ENCODE measurements around the gene ZDHHC14. TPM values are rescaled to one million over a fixed set of nuclear protein-coding genes. Genes with fewer than 3 reads are reported as not detected.

The ZDHHC14 gene
- total and polyA plus RNA-seq, 8 donors = 8.2 to 33.2 (median 25.8) TPM

DNA sequence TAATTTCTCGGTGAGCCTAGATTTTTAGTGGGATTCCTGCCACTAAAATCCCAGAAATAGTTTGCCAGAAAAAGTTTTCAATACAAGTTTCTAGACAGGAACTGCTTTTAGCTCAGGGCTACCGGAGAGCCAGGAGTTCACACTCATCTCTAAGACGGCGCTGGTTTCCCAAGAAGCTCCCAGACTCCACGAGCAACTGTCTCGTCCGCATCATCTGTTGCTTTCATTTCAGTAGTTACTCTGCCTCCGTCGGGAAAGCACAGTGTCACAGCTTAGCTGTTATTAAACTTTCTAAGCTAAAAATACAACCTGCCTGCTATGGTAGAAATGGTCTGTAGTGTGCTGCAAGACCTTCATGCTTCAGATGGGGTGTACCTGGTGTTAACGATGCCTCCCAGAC is 244.8 kb downstream of the ZDHHC14 start:
- ATAC-seq = peak; percentile 25
- H3K4me1 ChIP-seq = no peaks in the 10 kb centered on the region
- H3K36me3 ChIP-seq = no peaks in the 10 kb centered on the region
- H3K27ac ChIP-seq = no peak overlapping the region
- TF ChIP-seq, protein P1, sequence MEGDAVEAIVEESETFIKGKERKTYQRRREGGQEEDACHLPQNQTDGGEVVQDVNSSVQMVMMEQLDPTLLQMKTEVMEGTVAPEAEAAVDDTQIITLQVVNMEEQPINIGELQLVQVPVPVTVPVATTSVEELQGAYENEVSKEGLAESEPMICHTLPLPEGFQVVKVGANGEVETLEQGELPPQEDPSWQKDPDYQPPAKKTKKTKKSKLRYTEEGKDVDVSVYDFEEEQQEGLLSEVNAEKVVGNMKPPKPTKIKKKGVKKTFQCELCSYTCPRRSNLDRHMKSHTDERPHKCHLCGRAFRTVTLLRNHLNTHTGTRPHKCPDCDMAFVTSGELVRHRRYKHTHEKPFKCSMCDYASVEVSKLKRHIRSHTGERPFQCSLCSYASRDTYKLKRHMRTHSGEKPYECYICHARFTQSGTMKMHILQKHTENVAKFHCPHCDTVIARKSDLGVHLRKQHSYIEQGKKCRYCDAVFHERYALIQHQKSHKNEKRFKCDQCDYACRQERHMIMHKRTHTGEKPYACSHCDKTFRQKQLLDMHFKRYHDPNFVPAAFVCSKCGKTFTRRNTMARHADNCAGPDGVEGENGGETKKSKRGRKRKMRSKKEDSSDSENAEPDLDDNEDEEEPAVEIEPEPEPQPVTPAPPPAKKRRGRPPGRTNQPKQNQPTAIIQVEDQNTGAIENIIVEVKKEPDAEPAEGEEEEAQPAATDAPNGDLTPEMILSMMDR (IDR thresholded peaks at IDR 0.05) = no peak
- DNase-seq = no peak
- intact Hi-C loops (cut with DNase I) = no loop called here
- no peaks in the 10 kb centered on the region for H3K27me3 ChIP-seq
- H3K9me3 ChIP-seq = no peaks in the 10 kb centered on the region
- H3K4me3 ChIP-seq = no peak overlapping the region

DNA sequence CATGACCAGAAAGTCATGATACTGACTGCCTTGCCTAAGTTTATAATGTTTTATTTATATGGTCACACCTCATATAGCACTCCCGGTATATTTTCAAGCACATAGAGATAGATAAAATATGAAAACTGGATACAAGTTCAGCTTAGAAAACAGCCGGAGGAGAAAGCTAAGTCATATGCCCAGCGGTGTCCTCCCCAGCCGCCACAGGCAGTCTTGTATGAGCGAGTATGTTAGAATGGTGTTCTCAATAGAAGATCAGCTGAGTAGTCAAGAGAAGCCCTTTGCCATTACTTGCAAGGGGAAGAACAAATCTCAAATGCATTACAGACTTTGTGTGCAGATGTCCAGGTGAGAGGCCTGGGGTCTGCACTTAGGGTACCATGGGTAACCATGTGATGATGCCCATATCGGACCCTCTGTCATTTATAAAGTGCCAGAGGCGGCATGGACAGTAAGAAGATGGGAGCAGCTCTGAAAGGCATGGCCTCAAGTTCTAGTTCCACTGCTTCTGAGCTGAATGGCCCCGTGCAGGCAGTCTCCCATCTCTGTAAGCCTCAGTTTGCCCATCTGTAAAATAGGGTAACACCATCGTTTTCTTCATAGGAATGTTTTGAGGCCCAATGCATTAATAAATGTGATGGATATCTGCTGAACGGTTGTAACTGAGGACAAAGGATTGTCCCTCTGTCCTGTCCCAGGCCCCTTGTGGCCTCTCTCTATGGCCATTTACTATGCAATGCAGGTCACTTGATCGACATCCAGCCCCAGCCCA is 246.4 kb downstream of the ZDHHC14 start:
- no peaks in the 10 kb centered on the region for H3K9me3 ChIP-seq
- H3K27ac ChIP-seq = no peak overlapping the region
- H3K36me3 ChIP-seq = no peaks in the 10 kb centered on the region
- ATAC-seq = no peak
- no peaks in the 10 kb centered on the region for H3K27me3 ChIP-seq
- no peaks in the 10 kb centered on the region for H3K4me1 ChIP-seq
- no peak overlapping the region for H3K4me3 ChIP-seq
- TF ChIP-seq, protein P1 (IDR thresholded peaks at IDR 0.05) = no peak
- intact Hi-C loops (cut with DNase I) = no loop called here
- no peak for DNase-seq

DNA sequence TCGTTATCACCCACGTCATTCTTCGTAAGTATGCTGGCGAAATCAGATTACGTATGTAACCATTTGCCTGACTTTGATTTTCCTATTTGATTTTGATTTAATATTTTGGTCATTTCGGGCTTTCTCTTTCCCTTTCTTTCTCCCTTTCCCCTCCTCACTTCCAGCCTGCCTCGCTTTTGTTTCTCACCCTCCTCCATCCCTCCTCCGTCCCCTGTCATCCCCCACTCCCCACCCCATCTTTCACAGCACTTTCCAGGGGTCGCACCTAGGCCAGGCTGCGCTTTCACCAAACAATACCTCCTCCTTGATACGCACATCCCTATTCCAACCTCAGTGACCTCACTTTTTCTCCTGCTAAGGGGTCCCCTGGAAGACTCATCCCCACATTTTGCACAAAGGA is 247.5 kb downstream of the ZDHHC14 start:
- no peaks in the 10 kb centered on the region for H3K27me3 ChIP-seq
- no peak overlapping the region for H3K4me3 ChIP-seq
- intact Hi-C loops (cut with DNase I) = no loop called here
- no peak for ATAC-seq
- TF ChIP-seq, protein P1 (IDR thresholded peaks at IDR 0.05) = no peak
- no peaks in the 10 kb centered on the region for H3K9me3 ChIP-seq
- no peak for DNase-seq
- no peaks in the 10 kb centered on the region for H3K36me3 ChIP-seq
- H3K4me1 ChIP-seq = no peaks in the 10 kb centered on the region
- no peak overlapping the region for H3K27ac ChIP-seq

DNA sequence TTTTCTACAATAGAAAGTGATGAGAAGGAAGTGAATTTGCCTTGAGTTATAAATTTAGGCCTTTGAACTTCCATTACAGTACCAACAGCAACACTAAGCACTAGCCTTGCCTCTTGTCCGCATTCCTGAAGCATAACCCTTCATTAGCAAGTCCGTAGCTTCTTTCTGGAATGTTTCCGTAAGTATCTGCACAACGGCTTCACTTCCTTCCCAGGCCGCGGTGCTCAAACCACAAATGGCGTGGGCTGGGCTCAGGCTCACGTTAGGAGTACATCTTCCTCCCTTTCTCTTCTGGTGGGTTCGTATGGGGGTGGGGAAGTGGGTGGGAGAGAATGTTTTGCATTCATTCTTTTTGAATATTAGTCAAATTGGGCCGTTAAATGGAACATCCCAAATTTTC is 248.2 kb downstream of the ZDHHC14 start:
- Histone ChIP-seq H3K27me3 (no peaks in the 10 kb centered on the region), H3K9me3 (no peaks in the 10 kb centered on the region), H3K27ac (no peak overlapping the region), H3K4me1 (no peaks in the 10 kb centered on the region), H3K36me3 (no peaks in the 10 kb centered on the region), H3K4me3 (no peak overlapping the region)
- TF ChIP-seq, protein P1 (IDR thresholded peaks at IDR 0.05) = no peak
- DNase-seq (no peak), ATAC-seq (no peak)
- intact Hi-C loops (cut with DNase I) = no loop called here

DNA sequence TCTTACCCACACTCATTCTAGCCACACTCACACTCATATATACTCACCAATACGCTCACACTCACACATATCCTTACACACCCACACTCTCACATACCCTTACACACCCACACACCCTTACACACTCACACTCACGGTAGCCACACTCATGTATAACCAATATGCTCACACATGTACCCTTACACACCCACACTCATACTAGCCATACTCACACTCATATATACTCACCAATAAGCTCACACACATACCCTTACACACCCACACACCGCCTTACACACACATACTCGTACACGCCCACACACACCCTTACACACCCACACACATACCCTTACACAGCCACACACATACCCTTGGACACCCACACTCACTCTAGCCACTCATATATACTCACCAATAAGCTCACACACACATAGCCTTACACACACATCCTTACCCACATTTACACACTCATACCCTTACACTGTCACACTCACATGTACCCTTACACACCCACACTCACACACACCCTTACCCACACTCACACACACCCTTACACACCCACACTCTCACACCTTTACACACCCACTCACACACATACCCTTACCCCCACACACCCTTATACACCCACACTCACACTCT is 249.6 kb downstream of the ZDHHC14 start:
- H3K4me1 ChIP-seq = no peaks in the 10 kb centered on the region
- no peak for ATAC-seq
- intact Hi-C loops (cut with DNase I) = no loop called here
- TF ChIP-seq, protein P1 (IDR thresholded peaks at IDR 0.05) = no peak
- no peak for DNase-seq
- H3K4me3 ChIP-seq = no peak overlapping the region
- no peaks in the 10 kb centered on the region for H3K36me3 ChIP-seq
- H3K27ac ChIP-seq = no peak overlapping the region
- H3K27me3 ChIP-seq = no peaks in the 10 kb centered on the region
- no peaks in the 10 kb centered on the region for H3K9me3 ChIP-seq

All from left lung (tissue), 10 donors.